Erythroblast (primary cell): ENCODE measurements around the gene TXNDC11.

Experiments used
- GATA1 ChIP-seq: IDR thresholded peaks from 2 replicates; pipeline ENCODE4 v1.6.1; 2011; ENCODE audit warnings: low read depth, mild to moderate bottlenecking, control low read depth, low read length, moderate library complexity
- POLR2A ChIP-seq: IDR thresholded peaks from 2 replicates; pipeline ENCODE4 v1.6.1; 2011; ENCODE audit warnings: mild to moderate bottlenecking, low read length

DNA sequence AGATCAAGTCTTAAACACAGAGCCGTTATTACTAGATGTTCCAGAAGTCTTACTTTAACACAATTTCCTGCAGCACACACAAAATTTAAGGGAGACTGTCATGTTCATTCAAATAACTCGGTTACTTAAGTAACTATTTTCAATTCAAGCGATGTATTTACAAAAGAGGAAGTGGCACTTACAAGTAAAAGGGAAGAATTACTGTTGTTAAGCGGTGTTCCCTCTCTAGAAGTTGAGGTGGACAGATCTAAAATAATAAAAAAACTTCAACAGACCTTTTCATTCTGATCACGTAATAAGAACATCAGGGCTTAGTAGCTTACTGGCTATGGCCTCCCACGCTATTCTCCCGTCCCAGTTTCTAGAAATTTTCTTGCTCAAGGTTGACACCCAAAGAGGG is 26.2 kb upstream of the TXNDC11 start:
- TF ChIP-seq POLR2A, result no peak
- no peak for TF ChIP-seq GATA1
